GM19351 (cell line): ENCODE results near the gene DHX34.
"Not testable (repeated sequence)": the region's sequence is repeated elsewhere in the genome, so short reads cannot be mapped to it uniquely, and the experiment has no call there.

Source experiments
- ATAC-seq: cut with Tn5 transposase; IDR thresholded peaks from one replicate; pipeline ENCODE4 v1.9.1; 2021; ENCODE audit warnings: mild to moderate bottlenecking, moderate library complexity; ENCODE audit not compliant: unreplicated experiment

Gene DHX34

GRCh38 chr19:47348819-47349795 lies at the start of gene DHX34:
DHX34 (plus strand) TSS chr19:47349315; CDS start chr19:47353031, 3,716 bp downstream.
- peak; percentile 92 for ATAC-seq

GRCh38 chr19:47300867-47301266 lies 48.2 kb upstream of the DHX34 start:
- ATAC-seq, result not testable (repeated sequence)

- ATAC-seq, result no peak
Measured at GRCh38 chr19:47302249-47302648, 46.9 kb upstream of the DHX34 start.

- no peak for ATAC-seq
Measured at GRCh38 chr19:47303966-47304365, 45.1 kb upstream of the DHX34 start.

- ATAC-seq, result no peak
Measured at GRCh38 chr19:47305309-47305751, 43.8 kb upstream of the DHX34 start.

- no peak for ATAC-seq
Measured at GRCh38 chr19:47306303-47306702, 42.8 kb upstream of the DHX34 start.

GRCh38 chr19:47309038-47309437 lies 40.1 kb upstream of the DHX34 start:
- ATAC-seq, result no peak

- ATAC-seq, result no peak
Measured at GRCh38 chr19:47309608-47310007, 39.5 kb upstream of the DHX34 start, which contains the start of gene C5AR1. C5AR1 (plus strand) TSS chr19:47309861; CDS start chr19:47309896, 35 bp downstream.

- no peak for ATAC-seq
Measured at GRCh38 chr19:47310323-47310722, 38.8 kb upstream of the DHX34 start.

GRCh38 chr19:47310819-47311218 lies 38.3 kb upstream of the DHX34 start:
- no peak for ATAC-seq

GRCh38 chr19:47312366-47313006 lies 36.6 kb upstream of the DHX34 start:
- no peak for ATAC-seq

- no peak for ATAC-seq
Measured at GRCh38 chr19:47313754-47314295, 35.3 kb upstream of the DHX34 start.

- no peak for ATAC-seq
Measured at GRCh38 chr19:47315125-47315821, 33.8 kb upstream of the DHX34 start.

- no peak for ATAC-seq
Measured at GRCh38 chr19:47316513-47316912, 32.6 kb upstream of the DHX34 start.

GRCh38 chr19:47319923-47320871 lies 28.9 kb upstream of the DHX34 start:
- no peak for ATAC-seq

GRCh38 chr19:47321630-47322029 lies 27.5 kb upstream of the DHX34 start:
- no peak for ATAC-seq

- ATAC-seq, result no peak
Measured at GRCh38 chr19:47322058-47322457, 27.1 kb upstream of the DHX34 start.

GRCh38 chr19:47323409-47323808 lies 25.7 kb upstream of the DHX34 start:
- ATAC-seq, result no peak

- no peak for ATAC-seq
Measured at GRCh38 chr19:47323872-47324271, 25.2 kb upstream of the DHX34 start.

GRCh38 chr19:47324502-47324901 lies 24.6 kb upstream of the DHX34 start:
- ATAC-seq, result no peak
